ENCODE results near the gene AUP1.

Gene AUP1

DNA sequence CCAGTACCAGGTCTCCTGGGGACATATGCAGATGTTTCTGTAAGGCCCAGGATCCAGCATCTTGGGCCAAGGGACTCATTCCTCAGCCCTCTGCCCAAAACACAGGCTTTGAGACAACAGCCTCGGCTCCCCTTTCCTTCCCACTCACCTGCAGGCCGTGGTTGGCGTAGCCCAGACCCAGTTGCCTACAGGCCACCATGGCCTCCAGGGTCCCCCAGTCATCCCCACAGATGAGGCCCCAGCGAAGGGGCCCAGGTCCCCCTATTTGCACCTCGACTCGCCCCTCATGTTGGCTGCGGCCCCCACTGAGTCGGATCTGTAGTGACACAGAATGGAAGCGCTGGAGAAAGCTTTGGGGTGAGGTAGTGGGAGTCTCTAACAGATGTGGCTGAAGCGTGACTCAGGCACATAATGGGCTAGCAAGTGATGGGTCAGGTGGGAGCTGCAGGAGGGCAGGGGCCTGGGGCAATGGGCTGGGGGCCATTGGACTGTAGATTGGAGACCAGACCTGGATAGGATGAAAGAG lies 6.0 kb upstream of the AUP1 start:
- no peak for DNase-seq

DNA sequence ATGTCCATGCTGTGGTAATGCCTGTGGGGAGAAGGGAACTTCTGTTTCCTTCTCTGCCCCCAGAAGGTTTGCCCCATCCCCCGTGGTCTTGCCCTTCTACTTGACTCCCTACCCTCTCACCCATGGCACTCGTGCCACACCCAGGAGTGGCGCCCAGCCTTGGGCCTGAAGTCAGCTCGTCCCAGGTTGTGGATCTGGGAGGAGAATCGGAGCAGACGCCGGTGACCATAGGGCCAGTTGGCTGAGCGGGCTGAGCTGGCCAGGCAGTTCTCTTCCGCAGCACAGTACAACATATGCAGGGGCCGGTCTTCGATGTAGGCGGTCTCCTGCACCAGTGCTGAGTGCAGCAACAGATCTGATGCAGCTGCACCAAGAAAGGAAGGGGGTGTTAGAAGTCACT lies 4.9 kb upstream of the AUP1 start:
- DNase-seq, result no peak

DNA sequence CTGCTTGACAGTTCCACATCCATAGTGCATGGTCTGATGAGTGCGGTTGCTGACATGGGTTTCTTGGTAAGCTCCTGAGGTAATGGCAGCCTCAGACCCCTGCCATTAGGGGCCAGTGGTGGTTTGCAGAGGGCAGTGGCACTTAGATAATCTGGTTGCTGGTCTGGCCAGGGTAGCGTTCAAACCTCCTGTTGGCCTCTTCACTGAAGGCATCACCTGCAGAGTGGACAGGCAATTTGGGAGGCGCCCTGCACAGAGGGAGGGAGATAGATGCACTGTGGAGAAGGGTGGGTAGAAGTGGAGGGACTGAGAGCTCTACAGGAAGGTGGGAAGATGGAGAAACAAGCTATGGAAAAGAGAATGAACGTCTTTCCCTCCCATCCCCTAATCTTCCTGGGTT lies 4.0 kb upstream of the AUP1 start:
- DNase-seq, result no peak

DNA sequence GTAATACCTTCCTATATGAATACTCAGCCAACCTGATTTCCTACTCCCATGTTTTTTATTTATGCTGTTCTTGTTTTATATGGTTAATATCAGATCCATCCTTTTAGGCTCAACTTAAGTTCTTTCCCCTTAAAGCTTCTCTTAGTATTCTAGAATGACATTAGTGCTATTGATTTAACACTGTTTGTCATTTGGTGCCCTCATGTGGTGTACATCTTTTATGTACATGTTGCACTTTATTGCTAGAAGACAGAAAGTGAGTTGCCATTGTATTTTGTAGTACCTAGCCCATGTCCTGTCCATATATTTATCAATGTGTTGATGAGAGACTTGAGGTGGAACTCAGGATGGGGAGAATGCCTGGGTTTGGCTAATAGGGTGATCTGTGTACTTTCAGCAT lies 2.7 kb upstream of the AUP1 start:
- DNase-seq, result no peak

DNA sequence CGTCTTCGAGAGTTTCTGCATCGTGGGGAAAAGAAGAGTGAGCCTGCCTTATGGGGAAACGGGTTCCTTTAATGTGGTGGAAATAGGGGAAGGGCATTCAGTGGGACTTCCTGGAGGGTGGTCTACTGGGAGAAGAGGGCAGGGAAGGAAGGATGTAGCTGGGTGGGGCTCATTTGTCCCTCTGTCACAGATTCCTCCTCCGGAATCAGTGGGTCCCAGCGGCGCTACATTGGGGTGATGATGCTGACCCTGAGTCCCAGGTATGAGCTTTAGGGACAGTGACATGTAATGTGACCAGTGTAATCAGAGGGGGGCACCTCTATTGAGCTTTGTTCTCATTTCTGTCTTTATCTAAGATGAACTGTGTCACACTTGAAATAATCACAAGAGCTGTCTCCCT lies 2.2 kb upstream of the AUP1 start:
- no peak for DNase-seq

DNA sequence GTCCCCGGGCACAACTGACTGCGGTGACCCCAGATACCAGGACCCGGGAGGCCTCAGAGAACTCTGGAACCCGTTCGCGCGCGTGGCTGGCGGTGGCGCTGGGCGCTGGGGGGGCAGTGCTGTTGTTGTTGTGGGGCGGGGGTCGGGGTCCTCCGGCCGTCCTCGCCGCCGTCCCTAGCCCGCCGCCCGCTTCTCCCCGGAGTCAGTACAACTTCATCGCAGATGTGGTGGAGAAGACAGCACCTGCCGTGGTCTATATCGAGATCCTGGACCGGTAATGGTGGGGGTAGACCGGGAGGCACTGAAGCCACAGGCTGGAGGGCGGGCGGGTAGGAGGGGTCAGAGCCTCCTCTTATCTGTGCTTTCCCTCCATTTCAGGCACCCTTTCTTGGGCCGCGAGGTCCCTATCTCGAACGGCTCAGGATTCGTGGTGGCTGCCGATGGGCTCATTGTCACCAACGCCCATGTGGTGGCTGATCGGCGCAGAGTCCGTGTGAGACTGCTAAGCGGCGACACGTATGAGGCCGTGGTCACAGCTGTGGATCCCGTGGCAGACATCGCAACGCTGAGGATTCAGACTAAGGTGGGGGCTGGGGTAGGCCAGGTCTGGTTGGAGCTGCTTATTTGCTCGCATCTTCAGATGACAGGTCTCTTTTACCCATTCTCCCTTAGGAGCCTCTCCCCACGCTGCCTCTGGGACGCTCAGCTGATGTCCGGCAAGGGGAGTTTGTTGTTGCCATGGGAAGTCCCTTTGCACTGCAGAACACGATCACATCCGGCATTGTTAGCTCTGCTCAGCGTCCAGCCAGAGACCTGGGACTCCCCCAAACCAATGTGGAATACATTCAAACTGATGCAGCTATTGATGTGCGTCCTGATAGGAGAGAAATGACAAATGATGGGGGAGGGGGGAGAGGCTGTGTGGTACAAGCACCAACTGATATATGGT lies 1.0 kb upstream of the AUP1 start:
- DNase-seq, result no peak

DNA sequence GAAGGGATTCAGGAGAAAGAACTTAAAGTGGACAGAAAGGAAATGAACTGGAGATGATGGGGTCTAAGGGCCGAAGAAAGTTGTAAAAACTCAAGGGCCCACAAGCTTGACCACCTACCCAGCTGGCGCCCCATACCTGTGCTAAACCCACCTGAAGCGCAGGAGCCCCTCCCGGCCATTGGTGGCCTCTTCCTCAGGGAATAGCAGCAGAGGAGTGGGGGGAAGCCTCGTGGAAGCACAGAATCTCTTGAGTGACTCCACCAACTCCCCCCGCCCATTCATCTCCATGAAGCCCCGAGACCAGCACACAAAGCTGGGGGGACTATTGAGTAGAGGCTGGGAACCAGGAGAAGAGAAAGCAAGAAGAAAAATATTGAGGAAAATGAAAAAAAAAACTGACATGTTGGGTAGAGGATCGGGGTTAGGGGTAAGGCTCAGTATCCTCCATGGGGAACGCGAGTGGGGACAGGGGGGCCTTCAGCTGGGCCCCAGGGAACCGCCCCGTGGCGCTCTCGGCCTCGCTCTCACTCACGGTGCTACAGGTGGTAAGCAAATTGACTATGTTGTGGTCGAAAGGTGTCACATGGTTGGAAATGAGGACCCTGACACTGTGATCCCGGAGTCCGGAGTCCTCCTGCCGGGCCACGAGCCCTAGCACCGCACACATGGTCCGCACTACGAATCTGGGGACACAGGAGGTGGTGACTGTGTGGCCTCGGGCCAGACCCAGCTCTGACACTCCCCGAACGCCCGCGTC lies 728 bp downstream of the AUP1 start:
- no peak for DNase-seq

DNA sequence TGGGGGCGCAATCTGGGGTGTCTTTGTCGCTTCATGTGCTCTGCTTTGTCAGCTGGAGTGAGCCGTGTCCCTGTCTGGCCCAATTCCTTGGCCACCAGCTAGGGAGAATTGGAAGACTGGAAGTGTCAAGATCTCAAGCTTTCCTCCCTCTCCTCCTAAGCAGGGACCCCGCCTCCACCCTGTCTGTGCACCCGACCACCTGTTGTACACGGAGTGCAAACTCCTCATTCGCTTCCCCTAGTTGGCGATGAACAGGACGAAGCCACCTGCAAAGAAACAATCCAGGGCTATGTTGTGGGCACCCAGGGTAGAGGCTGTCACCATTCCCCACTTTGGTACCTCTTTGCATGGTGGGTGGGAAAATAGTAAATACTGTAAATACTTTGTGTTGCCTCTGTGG lies 1.8 kb downstream of the AUP1 start:
- DNase-seq, result no peak

DNA sequence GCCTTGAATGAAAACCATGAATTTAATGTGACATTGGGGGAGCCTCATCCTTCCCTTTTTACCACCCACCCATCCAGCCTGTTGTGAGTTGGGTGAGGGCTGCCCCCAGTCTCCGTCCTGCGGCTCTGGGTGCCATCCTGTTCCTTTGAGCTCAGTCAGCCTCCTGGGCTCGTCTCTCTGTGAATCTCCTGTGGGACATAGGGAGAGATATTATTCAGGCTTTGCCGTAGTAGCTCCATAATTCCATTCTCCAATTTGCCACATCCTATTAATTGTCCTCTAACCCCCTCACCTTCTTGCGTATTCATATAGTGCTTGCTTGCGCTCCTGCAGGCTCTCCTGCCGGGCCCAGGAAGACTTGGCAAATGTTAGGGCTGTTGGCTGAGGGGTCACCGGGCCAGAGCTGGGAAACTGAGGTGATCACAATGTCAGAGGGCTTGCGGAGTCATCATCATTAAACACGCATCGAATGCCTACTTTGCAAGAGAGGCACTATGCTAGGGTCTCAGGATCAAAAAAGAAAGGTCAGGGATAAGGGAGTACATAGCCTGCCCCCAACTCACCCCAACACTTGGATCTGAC lies 2.8 kb downstream of the AUP1 start:
- DNase-seq, result no peak

DNA sequence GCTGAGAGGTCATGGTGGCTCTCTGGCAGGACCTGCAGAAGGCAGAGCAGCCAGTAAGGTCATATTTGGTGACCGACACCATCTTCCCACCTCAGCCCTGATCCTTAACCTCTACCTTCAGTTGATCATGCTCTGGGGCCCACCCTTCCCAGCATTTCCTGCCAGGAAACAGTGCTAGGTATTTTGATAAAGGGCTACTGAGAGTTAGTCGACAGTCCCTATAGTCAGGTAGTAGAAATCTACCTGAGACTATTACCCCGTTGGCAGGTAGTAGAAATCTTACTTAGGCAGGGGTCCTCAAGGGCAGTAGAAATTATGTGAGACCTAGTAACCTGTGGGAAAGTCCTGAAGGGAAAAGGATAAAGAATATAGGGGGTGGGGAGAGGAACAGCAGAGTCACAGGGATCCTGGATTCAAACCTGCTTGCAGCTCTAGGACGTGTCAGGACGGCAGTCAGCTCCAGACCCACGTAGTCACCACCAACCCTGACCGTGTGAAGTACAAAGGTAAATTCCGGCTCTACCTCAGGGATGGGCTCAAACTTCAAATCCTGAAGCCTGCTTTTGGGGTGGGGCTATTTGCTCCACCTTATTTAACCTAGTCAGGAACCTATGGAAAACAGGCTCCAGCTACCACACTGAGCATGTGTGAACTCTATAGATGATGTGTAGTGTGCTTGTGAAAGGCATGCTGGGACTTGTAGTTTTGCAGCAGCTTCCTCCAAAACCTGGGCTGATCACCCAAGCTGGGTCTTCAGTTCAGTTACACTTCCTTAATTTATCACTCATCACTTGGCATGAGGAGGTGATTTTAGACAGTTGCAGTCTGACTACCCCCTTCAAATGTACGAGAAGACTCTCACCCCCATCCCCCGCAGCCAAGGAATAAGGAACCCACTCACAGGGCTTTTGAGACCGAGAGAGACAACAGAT lies 3.5 kb downstream of the AUP1 start, which contains the start of gene DQX1:
Gene DQX1 (minus strand): TSS at position 515 of the 932 bp plus-strand sequence. CDS start 502 bp downstream, at position 13.
- no peak for DNase-seq

DNA sequence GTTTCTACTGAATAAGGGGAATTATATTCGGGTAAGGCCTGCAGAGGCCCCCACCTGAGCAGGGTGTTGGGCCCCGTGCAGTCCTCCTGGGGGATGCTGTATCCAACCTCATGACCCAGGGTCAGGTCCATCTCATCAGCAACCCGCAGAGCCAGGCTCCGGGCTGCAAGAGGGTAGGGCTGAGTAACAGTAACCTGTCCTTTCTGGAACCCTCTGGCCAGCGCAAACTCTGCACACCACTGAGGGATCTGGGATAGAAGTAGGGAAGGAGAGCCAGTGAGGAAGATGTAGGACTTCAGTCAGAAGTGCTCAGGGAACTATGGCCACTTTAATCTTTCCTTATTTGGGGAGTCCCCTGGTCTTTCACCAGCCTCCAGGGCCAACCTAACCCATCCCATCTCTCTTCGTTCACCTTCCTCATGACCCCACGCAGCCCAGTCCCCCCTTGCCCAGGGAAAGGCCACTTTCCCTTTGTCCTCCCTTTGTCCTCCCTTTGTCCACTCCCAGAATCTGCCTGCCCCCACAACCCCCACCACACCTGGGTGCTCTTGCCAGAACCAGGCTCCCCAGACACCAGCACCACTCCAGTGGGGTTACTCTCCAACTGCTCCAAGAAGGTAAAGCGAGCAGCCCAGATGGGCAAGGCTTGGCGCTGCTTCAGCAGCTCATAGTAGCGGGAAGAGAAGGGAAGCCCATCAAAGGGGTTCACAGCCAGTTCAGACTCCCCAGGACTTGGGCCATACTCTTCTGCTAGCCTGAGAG lies 4.4 kb downstream of the AUP1 start:
- no peak for DNase-seq

DNA sequence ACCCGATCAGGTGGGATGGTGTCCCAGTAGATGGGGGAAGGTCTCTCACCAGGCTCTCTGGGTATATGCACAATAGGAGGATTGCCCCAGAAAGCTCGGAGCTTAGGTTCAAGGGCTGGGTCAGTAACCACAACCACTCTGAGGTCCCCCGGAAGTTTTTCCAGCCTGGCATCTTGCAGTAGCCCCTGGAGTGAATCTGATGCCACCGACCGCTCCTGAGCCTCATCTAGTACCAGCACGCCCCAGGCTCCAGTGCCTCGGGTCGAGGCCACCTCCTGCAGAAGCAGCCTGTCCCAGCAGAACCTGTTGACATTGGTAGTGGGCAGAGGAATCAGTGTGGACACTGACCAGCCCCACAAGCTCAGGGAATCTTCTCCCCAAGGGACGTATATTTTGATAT lies 5.5 kb downstream of the AUP1 start:
- DNase-seq, result no peak

DNA sequence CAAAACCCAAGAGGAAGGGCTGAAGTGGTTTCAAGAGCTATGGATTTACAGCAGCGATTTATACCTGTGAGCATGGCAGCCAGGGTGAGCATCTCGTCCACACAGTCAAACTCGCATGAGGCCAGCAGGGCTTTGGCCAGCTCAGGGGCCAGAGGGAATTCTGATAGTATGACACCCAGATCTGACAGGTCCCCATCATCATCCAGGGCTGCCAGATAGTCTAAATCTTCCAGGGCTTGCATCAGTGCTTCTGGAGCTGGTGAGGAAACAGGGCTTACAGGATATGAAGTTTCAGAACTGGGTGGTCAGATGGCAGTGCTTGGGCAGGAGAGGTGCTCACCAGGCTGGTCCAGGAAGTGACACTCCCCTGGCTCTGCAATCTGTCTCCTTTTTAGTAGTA lies 7.0 kb downstream of the AUP1 start:
- no peak for DNase-seq

DNA sequence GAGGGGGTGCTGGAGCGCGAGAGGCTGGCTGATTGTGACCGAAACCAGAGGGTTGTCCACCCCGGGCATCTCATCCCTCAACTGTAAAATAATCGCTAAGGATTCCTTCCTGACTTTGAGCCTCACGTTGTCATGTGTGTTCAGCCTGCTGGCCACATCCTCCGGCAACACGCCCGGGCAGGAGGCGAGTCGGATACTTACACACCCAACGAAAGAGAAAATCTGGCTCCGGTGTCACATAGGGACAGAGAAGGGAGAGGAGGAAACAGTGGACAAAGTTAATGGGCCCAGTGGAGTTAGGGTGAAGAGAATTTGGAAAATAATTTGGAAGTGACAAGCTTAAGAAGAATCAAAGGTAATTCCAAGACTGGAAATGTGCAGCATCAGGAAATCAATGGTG lies 12.9 kb downstream of the AUP1 start:
- DNase-seq, result no peak

DNA sequence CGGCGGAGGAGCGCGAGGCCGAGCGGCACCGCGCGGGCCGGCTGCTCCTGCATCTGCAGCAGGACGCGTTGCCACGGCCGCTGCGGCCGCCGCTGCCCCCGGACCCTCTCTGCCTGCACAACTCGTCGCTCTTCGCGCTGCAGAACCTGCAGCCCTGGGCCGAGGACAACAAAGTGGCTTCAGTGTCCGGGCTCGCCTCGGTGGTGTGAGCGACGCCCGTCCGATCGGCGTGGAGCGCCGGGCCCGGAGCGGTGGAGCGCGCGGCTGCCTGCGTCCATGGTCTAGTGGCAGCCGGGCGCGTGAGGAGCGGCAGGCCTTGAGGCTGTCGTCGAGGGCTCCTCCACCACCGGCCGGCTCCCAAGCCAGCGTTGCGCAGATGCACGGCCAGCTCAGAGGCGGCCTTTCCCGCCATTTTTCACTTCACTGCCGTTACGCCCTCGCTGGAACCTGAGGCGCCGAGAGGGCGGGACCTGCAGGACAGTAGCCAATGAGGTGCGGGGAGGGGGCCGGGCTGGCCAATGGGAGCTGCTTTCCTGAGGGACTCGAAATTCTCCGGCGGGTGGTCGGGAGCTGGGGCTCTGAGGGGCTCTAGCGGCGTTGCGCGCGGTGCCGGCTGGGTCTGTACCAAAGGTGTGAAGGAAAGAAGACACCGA lies 13.4 kb downstream of the AUP1 start:
- DNase-seq, result no peak

DNA sequence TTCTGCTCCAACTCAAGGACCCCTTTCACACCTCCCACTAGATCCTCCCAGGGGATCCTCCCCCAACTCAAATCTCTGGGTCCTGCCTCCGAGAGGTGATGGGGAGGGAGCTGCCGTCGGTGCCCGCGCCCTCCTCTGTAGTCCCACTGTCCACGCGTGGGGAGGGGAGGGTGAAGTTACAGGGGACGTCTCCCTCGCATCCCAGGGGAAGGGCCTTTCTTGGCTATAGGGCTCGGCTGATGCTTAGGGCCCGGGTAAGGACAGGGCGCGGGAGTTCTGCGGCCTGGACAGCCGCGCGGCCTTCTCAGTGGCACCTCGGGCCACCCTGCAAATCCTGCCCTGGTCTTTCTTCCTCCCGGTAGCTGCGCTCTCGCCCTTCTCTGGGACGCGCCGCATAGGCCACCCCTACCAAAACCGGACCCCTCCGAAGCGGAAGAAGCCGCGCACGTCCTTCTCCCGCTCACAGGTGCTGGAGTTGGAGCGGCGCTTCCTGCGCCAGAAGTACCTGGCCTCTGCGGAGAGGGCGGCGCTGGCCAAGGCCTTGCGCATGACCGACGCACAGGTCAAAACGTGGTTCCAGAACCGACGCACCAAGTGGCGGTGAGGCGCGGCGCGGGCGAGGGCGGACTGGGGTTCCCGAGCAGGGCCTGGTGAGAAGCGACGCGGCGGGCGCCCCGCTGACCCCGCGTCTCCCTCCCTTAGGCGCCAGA lies 14.1 kb downstream of the AUP1 start:
- DNase-seq, result no peak

DNA sequence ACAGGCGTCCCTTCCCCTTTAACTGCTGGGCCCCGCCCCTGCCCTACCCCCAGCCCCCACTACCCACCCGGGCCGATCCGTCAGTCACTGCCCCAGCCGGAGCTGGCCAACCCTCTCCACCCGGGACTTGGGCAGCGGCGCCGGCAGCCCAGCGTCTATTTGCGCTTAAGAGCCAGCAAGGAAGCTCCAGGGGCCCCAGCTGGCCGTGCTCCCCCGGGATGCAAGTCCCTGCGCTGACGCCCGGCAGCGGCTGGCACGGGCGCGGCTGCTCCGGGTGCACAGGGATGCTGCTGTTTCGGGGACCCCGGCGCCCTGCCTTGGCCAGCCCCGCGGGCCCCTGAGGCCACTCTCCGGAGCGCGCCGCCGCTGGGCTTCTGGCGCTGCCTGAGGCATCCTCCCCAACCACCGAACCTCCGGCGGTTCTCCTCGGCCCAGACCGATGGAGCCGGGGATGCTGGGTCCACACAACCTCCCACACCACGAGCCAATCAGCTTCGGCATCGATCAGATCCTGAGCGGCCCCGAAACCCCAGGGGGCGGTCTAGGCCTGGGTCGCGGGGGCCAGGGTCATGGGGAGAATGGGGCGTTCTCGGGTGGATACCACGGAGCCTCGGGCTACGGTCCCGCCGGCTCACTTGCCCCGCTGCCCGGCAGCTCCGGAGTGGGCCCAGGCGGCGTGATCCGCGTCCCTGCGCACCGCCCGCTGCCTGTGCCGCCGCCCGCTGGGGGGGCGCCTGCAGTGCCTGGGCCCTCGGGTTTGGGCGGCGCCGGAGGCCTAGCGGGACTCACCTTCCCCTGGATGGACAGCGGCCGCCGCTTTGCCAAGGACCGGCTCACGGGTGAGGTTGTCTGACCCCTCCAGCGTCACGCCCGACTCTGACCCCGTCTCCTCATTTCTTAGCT lies 14.9 kb downstream of the AUP1 start, which contains the start of gene TLX2:
Gene TLX2 (plus strand): TSS at position 83 of the 903 bp plus-strand sequence. CDS start 357 bp downstream, at position 440.
- no peak for DNase-seq

DNA sequence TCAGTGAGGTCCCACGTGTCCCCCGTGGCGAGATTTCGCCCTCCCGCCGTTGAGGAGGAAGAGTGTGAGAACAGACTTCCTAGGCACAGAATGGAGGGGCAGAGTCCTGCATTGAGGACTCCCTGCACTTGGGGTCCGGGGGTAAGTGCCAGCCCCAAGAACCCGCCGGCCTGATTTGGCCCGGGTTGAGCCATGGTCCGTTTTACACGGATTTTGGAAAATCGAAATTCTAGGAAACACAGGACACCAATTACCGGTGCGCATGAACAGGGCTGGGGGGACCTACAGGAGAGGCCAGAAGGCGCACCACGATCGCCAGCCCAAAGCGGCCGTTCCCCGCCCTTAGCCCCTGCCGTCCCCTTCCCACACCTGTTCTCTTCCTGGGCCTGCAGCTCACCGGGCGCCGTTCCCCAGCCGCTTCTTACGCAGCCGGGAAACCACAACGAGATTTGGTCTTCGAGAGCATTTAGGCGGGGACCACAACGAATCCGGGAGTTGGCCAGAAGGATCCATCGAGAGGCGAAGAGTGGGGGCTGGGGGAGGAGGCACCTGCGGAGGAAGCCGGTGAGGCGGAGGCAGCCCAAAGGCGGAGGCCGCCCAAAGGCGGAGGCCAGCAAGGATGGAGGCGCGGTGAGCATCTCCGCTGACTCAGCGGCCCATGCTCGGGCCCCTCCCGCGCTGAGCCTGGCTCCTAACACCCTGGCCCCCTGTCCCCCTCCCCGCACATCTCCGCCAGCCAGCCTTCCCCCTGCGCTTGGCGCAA lies 15.7 kb downstream of the AUP1 start:
- DNase-seq, result no peak
